ENCODE measurements around the gene LHX4. TPM values are rescaled to one million over a fixed set of nuclear protein-coding genes. Genes with fewer than 3 reads are reported as not detected.

The LHX4 gene
- total RNA-seq, 4 donors from 2014 or later: not detected

DNA sequence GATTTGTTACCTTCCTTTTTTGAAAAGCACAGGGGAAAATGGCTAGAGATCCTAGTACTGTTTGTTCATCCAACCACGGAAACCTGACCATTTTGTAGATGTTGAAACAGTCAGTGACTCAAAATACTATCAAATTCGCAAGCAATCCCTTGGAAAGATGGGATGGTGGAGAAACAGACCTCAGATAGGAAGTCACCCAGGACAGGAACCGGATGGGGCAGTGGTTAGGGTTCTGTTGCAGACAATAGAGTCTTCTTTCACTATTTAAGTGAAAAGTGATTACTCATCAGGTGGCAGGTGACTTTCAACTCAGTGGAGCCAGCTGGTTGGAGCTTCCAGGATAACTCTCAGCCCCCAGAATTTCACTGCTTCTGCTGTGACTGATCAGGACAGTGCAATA is 17.0 kb downstream of the LHX4 start:
- in situ Hi-C loops (cut with MboI; ENCODE audit: low sequenced_read_pairs in 4 of 4) (loop anchor here in 1 of 4 donors (10.0 kb wide), 1 partner anchor 228 kb away; no protein-coding TSS in a partner anchor), intact Hi-C loops (cut with DNase I; ENCODE audit: low total_unique reads) (no loop called here)
- Histone ChIP-seq H3K36me3 (no peaks in the 10 kb centered on the region), H3K27ac (no peak overlapping the region), H3K27me3 (peaks cover 0 to 9% (median 5%) of the 10 kb centered on the region in 3 donors), H3K4me3 (no peak overlapping the region), H3K9me3 (no peaks in the 10 kb centered on the region), H3K4me1 (no peaks in the 10 kb centered on the region)
- TF ChIP-seq POLR2A (IDR thresholded peaks at IDR 0.05) (no peak), CTCF (IDR thresholded peaks at IDR 0.05 in 4 of 5, conservative IDR thresholded peaks at IDR 0.05 in 1 of 5) (no peak)
- DNase-seq (no peak), ATAC-seq (no peak)

- ATAC-seq: no peak
- intact Hi-C loops (cut with DNase I; ENCODE audit: low total_unique reads) (no loop called here), in situ Hi-C loops (cut with MboI; ENCODE audit: low sequenced_read_pairs in 4 of 4) (loop anchor here in 1 of 4 donors (10.0 kb wide), 1 partner anchor 227 kb away; no protein-coding TSS in a partner anchor)
- Histone ChIP-seq H3K36me3 (no peaks in the 10 kb centered on the region), H3K27me3 (peaks cover 0 to 5% (median 3%) of the 10 kb centered on the region in 3 donors), H3K4me1 (no peaks in the 10 kb centered on the region), H3K9me3 (no peaks in the 10 kb centered on the region), H3K4me3 (no peak overlapping the region), H3K27ac (no peak overlapping the region)
- DNase-seq: no peak
- TF ChIP-seq CTCF (IDR thresholded peaks at IDR 0.05 in 4 of 5, conservative IDR thresholded peaks at IDR 0.05 in 1 of 5) (no peak), POLR2A (IDR thresholded peaks at IDR 0.05) (no peak)
These were observed 17.5 kb downstream of the LHX4 start for GRCh38 chr1:180247580-180247979.

- intact Hi-C loops (cut with DNase I; ENCODE audit: low total_unique reads): no loop called here
- no peak for DNase-seq
- no peak overlapping the region for H3K27ac ChIP-seq
- H3K27me3 ChIP-seq: peaks cover 0 to 2% (median 0%) of the 10 kb centered on the region in 3 donors
- in situ Hi-C loops (cut with MboI; ENCODE audit: low sequenced_read_pairs in 4 of 4): loop anchor here in 1 of 4 donors (10.0 kb wide), 1 partner anchor 227 kb away; no protein-coding TSS in a partner anchor
- ATAC-seq: no peak
- H3K4me1 ChIP-seq: no peaks in the 10 kb centered on the region
- no peak for TF ChIP-seq POLR2A (IDR thresholded peaks at IDR 0.05)
- no peak for TF ChIP-seq CTCF (IDR thresholded peaks at IDR 0.05 in 4 of 5, conservative IDR thresholded peaks at IDR 0.05 in 1 of 5)
- no peak overlapping the region for H3K4me3 ChIP-seq
- no peaks in the 10 kb centered on the region for H3K9me3 ChIP-seq
- no peaks in the 10 kb centered on the region for H3K36me3 ChIP-seq
These were observed 18.1 kb downstream of the LHX4 start for GRCh38 chr1:180248176-180248575.

GRCh38 chr1:180248731-180249681 is 18.9 kb downstream of the LHX4 start:
- intact Hi-C loops (cut with DNase I; ENCODE audit: low total_unique reads) (no loop called here), in situ Hi-C loops (cut with MboI; ENCODE audit: low sequenced_read_pairs in 4 of 4) (loop anchor here in 1 of 4 donors (10.0 kb wide), 1 partner anchor 226 kb away; no protein-coding TSS in a partner anchor)
- Histone ChIP-seq H3K27me3 (peaks cover 3 to 5% (median 4%) of the 10 kb centered on the region in 3 donors), H3K4me1 (no peaks in the 10 kb centered on the region), H3K4me3 (no peak overlapping the region), H3K36me3 (no peaks in the 10 kb centered on the region), H3K27ac (no peak overlapping the region), H3K9me3 (no peaks in the 10 kb centered on the region)
- DNase-seq (no peak), ATAC-seq (no peak)
- TF ChIP-seq CTCF (IDR thresholded peaks at IDR 0.05 in 4 of 5, conservative IDR thresholded peaks at IDR 0.05 in 1 of 5) (no peak), POLR2A (IDR thresholded peaks at IDR 0.05) (no peak)
